ENCODE data around the gene ATCAY.
"Not testable (repeated sequence)": the region's sequence is repeated elsewhere in the genome, so short reads cannot be mapped to it uniquely, and the experiment has no call there.

Gene ATCAY

DNA sequence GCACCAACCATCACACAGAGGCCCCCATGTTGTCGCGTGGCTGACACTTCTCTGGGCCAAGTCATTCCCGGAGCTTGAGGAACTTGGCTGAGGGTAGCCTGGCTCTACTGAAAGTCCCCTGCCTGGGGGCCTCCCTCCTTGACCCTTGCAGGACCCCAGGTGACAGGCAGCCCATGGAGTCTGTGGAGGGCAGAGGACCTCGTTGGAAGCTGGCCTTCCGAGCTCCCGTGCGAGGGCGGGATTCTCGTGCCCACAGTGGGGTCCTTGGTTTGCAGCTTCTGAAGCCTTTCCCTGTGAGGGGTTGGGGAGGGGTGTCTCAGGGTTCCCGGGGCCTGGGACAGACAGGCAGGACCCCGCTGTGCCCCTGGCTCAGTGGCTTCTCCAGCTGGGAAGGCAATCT, 68.8 kb downstream of the ATCAY start:
- no peak for DNase-seq (ENCODE audit: low read depth in 3 of 3)

DNA sequence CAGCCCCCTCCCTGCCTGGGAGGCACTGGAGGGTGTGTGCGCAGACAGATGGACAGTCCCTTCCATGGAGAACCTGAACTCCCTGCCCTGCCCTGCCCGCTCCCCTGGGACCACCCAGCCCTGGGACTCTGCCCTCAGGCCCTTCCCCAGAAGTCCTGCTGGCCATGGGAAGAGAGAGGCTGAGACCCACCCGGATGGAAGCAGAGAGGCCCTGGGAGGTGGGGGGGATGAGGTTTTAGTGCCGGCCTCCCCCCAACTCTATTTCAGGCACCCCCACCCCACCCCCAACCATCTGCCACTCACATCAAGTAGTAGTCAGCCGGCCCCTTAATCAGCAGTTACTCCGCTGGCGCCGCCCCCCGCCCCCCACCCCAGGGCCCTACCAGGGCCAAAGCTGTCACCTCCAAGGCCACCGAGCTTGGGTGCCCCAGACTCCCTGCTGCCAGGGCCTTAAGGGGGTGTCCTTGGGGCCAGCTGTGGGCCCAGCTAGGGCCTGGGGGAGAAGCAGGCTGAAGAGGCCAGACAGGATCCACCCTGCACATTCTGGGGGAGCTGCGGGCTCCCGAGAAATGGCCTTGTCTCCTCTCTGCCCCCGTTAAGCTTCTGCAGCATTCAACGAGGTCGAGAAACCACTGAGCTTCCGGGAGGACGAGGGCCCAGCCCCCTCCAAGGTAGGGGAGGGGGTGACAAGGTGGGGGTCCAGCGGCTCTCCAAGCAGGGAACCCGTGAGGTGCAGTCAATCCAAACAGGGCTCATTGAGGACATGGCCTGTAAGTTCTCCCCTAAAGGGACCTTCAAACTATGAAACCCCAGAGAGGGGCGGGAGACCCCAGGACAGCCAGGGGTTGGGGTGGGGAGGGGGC, 69.7 kb downstream of the ATCAY start:
- no peak for DNase-seq (ENCODE audit: low read depth in 3 of 3)

DNA sequence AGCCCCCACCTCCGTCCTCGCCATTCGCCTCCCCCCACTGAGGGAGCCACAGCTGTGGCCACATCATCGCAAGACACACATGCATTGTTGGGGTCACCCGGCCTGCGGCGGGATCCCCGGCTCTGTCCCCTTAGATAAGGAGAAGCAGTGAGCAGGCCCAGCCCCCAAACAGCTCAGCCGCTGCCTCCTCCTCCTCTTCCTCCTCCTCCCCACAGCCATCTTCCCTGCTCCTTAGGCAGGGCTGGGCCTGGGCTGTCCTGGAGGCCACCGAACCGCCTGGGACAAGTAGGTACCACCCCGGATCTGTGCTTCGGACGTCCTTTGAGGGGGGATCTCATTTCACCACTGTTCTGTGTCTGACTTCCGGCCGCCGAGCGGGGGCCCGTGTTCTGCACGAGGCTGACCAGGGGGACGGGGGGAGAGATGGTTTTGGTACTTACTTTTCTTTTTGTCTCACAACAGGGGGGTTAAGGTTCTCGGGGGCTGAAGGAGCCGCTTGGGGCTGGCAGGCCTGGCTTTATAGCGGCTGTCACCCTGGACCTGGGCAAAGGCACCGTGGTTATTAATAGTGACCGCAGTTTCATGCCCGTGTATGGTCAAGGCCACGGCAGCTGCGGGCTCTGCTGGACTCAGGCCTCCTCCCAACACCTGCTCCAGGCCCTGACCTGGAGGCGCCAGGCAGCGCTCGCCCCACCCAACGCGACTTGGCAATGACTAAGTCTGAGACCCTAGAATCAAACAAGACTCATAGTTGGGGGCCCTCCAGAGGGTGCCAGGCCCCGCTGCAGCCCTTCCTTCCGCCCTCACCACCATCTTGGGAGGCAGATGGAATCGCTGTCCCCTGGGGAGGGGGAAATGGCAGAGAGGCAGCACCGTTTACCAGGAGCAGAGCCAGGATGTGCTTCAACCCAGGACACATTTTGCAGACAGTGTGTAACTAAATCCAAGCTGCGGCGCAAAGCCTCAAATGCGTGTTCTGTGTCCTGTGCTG, 70.7 kb downstream of the ATCAY start:
- no peak for DNase-seq (ENCODE audit: low read depth in 3 of 3)

DNA sequence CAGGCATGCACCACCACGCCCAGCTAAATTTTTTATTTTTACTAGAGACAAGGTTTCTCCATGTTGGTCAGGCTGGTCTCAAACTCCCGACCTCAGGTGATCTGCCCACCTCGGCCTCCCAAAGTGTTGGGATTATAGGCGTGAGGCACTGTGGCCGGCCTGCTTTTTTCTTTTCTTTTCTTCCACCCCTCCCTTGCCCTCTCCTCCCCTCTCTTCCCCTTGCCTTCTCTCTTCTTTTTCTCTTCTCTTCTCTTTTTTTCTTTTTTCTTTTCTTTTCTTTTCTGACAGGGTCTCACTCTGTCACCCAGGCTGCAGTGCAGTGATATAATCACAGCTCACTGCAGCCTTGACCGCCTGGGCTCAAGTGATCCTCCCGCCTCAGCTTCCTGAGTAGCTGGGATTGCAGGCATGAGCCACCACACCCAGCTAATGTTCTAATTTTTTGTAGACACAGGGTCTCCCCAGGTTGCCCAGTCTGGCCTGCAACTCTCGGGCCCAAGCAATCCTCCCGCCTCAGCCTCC, 72.3 kb downstream of the ATCAY start:
- not testable (repeated sequence) for DNase-seq (ENCODE audit: low read depth in 3 of 3)

DNA sequence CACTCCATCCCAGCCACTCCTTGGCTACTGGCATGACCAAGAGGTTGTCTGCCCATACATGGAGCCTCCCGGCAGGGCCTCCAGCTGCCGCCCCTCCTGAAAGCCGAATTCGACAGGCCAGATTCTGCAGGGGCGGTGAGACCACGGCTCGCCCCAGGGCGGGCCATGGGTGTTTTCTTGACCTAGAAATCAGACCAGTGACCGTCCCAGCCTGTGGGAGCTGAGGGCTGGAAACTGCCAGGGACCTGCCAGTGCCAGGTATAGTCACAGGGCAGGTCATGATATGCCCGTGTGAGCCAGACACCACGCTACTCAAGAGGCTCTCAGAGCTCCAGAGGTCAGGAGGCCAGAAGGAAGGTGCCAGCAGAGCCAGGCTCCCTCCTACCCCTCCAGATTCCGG, 73.6 kb downstream of the ATCAY start:
- no peak for DNase-seq (ENCODE audit: low read depth in 3 of 3)

DNA sequence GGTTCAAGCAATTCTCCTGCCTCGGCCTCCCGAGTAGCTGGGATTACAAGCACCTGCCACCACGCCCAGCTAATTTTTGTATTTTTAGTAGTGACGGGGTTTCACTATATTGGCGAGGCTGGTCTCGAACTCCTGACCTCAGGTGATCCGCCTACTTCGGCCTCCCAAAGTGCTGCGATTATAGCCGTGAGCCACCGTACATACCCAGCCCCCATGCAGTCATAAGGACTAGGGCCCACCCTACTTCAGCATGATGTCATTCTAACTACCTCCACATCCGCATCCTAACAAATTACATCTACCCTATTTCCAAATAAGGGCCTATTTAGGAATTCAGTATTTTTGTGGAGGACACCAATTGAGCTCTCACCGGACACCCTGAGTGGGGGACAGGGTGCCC, 74.8 kb downstream of the ATCAY start:
- not testable (repeated sequence) for DNase-seq (ENCODE audit: low read depth in 3 of 3)

DNA sequence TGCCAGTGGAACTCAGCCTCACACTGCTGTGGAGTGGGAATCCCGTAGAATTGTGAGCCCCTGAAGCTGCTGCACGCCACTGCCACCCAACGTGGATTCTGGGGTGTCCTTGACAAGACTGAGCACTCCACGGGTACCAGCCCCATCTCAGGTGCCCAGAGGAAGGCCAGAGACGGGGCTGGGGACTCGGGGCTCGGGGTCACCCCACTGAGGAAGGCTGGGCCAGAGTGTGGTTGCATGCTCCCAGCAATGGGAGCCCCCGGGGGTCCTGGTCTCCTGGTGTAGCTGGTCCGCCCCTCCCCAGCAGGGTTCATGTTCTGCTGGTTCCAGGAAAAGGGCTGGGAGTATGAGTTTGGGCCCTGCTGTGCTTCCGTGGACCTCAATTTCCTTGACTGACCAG, 75.2 kb downstream of the ATCAY start:
- no peak for DNase-seq (ENCODE audit: low read depth in 3 of 3)

DNA sequence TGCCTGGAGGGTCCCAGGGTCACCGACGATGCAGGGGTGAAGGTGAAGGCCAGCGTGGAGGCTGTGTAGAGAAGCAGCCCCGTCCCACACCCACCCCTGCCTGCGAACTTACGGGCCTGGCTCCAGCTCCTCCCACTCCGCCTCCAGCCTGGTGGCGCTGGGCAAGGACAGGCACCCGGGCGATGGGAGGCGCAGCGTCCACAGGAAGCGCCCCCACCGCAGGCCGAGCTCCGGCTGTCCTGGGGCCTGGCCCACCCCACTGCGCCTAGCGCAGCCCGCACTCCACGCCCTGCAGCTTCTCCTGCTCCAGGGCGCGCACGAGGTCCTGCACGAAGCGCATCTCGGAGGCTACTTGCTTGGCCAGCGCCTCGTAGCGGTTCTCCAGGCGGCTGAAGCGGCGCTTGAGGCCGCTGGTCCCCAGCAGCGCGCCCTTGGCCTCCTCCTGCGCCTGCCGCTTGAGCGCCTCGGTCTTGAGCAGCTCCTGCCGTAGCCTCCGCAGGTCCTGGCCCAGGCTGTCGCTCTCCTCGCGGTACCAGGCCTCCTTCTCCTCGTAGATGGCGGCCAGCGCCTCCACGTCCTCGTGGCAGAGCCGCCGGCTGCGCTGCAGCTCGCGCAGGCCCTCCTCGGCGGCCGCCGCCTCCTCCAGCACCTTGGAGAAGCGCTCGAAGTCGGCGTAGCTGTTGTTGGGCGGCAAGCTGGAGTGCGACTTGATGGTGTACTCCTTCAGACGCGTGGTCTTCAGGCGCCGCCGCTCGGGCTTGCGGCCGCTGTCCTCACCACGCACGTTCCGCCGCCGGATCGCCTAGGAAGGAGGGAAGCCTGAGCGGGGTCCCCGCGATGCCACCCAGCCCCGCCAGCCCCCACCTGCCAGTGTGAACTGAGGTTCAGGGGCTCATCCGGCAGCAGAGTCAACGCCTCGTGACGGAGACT, 78.6 kb downstream of the ATCAY start:
- no peak for DNase-seq (ENCODE audit: low read depth in 3 of 3)

DNA sequence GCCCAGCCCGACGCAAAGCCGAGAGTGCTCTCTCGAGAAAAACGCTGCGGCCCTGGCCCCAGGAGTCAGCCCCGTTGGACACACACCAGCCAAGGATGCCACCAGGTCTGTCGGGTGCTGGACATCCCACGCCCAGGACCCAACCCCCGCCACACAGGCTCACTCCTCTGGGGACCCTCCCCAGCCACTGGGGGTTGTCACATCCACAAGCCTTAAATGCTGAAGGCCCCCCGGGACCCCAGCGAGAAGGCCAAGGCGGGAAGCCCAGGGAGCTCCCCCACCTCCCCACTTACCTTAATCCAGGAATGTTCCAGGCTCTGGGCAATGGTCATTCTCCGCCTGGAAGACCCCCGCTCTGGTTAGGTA, 79.3 kb downstream of the ATCAY start:
- DNase-seq (ENCODE audit: low read depth in 3 of 3): no peak

DNA sequence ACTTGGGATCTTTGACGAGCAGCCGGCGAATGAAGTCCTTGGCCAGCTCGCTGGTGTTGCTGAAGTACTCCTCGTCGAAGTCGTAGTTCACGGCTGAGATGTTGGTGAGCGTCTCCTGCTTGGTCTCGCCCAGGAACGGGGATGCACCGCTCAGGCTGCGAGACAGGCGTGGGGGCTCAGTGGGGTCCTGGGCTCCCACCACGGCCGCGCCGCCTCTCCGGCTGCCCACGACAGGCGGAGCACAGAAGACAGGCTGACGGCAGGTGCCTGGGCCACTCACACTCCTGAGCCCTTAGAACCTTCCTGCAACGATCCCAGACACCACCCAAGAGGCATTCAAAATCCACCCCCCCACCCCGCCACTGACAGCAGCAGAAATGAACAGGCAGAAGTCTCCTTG, 80.5 kb downstream of the ATCAY start:
- no peak for DNase-seq (ENCODE audit: low read depth in 3 of 3)

DNA sequence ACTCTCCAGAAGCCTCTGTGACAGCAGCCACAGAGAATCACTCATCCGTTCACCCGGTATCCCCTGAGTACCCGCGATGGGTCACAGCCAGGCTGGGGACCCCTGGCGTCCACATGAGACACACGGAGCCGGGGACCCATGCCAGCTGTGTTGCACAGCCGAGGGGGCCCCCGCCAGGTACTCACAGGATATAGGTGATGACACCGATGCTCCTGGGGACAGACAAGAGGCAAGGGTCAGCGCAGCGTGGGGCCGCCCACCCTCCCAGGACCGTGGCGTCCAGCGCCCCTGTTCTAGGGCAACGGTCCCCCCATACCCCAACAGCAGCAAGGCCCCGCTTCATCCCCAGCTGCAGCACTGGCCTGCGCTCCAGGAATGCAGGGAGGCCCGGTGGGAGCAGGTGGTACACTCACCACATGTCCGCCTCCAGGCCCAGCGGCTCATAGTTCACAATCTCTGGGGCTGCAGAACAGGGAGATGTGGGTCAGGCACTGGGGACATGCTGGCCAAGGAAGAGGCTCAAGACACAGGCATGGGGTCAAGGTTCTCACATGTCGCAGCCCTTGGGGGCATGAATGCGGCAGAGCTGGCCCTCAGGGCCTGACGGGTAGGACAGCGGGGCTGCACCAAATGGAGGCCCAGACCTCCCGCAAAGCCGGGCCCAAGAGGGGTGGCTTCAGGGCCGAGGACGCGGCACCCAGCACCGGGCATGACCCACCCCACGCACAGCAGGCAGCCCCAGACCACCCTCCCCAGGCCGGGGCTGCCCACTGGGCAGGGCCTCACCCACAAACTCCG, 83.2 kb downstream of the ATCAY start:
- DNase-seq (ENCODE audit: low read depth in 3 of 3): no peak

DNA sequence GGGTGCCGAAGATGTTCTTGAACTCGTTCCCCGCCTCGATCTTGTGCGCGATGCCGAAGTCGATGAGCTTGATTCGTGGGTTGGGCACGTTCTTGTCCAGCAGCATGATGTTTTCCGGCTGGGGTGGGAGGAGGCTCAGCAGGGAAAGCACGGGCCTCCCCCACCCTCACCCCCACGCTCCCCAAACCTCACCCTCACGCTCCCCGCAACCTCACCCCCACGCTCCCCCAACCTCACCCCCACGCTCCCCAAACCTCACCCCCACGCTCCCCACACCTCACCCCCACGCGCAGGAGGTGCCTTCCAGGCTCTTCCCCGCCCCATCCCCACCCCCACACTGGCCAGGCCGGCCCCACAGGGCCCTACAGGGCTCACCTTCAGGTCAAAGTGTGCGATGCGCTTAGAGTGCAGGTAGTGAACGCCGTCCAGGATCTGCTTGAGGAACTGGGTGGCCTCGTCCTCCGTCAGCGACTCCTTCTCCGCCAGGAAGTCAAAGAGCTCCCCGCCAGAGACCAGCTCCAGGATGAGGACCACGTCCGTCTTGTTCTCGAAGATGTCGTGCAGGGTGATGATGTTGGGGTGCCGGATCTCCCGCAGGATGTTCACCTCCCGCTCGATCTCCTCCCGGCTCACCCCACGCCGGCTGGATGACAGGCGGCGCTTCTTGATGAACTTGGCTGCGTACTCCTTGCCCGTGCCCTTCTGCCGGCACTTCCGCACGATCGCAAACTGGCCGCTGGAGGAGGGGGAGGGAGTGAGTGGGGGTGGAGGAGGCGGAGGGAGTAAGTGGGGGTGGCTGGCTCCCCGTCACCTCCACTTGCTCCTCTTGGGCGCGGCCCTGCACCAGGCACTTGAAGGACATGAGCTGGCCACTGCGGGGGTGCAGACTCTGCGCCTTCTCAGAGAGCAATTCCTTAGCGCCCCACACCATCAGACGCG, 84.0 kb downstream of the ATCAY start:
- DNase-seq (ENCODE audit: low read depth in 3 of 3): no peak

DNA sequence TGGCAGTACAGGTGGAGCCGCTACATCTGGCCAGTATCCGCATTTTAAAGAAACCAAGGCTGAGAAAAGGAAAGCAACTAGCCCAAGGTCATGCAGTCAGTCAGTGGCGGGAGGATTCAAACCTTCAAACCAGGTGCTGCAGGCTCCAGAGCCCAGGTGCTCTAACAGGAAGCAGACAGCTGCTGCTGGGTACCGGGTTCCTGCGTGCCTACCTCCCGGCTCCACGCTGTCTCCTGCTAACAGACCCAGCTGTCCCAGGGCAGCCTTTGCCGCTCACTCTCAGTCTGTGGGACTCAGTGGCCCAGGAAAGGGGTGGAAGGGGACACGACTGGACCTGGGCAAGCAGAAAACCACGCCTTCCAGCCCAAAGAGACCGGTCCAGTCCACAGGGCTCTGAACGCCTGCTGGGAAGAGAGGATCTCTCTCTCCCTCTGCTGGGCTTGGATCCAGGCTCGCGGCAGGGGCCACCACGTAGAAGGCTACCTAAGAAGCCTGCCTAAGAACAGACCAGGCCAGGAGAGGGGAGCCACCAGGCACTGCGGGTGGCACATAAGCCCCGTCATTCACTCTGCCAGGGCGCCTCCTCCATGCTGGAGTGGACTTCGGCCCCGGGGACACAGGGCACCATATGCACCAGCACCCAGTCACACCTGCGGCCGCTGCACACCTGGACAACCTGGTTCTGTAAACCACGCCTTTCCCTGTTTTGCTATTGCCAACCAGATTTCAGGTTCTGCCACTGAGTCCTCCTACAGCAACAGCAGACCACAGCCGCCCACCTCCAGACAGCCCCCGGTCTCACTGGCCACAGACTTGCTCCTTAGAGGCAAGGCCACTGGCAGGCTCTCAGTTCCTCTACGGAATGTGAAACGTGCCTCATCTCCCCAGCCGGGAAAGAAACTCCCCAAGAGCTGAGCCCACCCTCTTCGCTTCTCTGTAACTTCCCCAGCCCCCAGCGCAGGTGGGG, 85.8 kb downstream of the ATCAY start:
- DNase-seq (ENCODE audit: low read depth in 3 of 3): no peak

DNA sequence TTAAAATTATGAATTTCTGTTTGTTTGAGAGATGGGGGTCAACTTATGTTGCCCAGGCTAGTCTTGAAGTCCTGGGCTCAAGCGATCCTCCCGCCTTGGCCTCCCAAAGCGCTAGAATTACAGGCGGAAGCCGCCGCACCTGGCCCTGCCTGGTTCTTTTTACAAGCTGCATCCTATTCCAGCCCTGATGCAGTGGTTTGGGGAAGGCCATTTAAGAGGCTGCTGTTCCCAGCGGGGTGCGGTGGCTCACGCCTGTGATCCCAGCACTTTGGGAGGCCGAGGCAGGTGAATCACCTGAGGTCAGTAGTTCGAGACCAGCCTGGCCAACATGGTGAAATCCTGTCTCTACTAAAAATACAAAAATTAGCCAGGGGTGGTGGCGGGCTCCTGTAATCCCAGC, 87.5 kb downstream of the ATCAY start:
- DNase-seq (ENCODE audit: low read depth in 3 of 3): not testable (repeated sequence)

DNA sequence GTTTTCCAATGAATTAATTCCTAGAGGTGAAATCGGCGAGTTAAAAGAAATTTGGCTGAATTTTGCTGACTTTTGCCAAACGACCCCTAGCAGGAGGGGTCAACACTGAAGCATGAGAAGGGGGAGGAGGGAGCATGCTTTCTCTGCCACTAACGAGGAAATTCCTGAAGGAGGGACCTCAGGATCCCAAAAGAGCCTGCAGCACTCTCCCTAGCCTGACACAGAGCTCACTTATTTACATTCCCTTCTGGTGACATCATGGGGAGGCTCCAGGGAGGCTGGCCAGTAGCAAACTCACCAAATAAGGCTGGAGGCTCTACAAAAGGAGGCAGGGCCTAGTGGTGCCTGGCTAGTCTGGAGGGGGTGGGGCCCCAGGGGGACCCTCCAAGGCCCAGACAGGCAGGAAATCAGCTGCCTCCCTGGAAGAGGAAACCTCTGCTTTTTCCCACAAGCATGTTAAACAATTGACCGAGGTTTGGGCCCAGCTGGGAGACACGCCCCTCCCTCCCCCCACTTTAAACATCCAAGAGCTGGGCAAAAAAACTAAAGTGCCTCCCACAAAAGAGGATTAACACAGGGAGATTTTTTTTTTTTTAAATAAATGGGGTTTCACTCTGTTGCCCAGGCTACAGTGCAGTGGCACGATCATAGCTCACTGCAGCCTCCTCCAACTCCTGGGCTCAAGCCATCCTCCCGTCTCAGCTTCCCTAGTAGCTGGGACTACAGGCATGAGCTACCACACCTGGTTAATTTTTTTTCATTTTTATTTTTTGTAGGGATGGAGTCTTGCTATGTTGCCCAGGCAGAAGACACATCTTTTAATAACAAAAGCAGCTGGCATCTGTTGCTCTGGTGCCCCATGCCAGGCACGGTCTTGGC, 88.3 kb downstream of the ATCAY start:
- no peak for DNase-seq (ENCODE audit: low read depth in 3 of 3)

DNA sequence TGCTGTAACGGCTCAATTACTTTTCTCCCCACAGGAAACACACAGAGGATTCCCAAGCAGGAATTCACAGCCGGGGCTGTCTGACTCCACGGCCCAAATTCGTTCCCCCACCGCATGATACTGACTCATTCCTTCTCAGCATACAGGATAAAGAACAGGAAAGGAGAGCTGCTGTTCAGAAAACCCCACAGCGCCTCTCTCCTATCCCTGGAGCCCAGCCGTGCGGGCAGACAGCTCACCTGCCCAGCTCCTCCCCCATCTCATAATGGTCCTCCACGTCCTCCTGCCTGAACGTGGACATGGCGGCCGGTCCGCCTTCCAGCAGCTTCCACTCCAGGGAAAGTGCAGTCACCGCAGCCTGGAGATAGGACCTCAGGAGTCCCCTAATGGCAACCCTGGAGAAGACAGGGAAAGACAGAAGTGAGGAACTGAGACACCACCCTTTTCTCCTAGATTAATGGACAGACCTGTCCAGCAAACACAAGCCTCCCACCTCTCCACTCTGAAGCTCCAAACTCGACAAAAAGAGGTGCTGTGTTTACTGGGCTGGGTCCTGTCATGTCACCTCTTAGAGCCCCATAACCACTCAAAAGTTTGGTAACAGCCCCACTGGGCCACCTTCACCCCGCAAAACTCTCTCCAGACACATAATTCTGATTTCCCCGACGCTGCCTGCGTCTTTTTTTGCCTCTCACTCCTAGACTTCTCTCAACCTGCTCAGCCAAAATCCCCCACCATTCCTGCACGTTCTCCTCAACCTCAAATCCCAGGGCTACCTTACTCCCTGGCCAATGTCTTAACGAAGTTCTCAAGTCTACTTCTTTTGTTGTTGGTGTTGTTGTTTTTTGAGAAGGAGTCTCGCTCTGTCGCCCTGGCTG, 89.2 kb downstream of the ATCAY start:
- DNase-seq (ENCODE audit: low read depth in 3 of 3): no peak
